ENCODE measurements around the gene FAM110A.
"Not testable (repeated sequence)": the region's sequence is repeated elsewhere in the genome, so short reads cannot be mapped to it uniquely, and the experiment has no call there.

Gene FAM110A

GRCh38 chr20:881783-882144 is 48.2 kb downstream of the FAM110A start:
- no peaks in the 10 kb centered on the region for H3K9me3 ChIP-seq (ENCODE audit: control insufficient read depth, insufficient read depth, low read length)
- no peak overlapping the region; the same call in 1 of the 2 replicates for H3K9ac ChIP-seq (ENCODE audit: low read depth, low read length)
- no peaks in the 10 kb centered on the region for H3K4me1 ChIP-seq (ENCODE audit: insufficient read depth, low read length)
- H3K36me3 ChIP-seq (ENCODE audit: insufficient read depth, low read length), result no peaks in the 10 kb centered on the region

GRCh38 chr20:884983-885952 is 51.8 kb downstream of the FAM110A start:
- Histone ChIP-seq H3K36me3 (ENCODE audit: insufficient read depth, low read length) (no peaks in the 10 kb centered on the region), H3K9ac (ENCODE audit: low read depth, low read length) (no peak overlapping the region), H3K4me1 (ENCODE audit: insufficient read depth, low read length) (no peaks in the 10 kb centered on the region), H3K9me3 (ENCODE audit: control insufficient read depth, insufficient read depth, low read length) (no peaks in the 10 kb centered on the region)

GRCh38 chr20:887137-887536 is 53.6 kb downstream of the FAM110A start:
- Histone ChIP-seq H3K4me1 (ENCODE audit: insufficient read depth, low read length) (no peaks in the 10 kb centered on the region), H3K36me3 (ENCODE audit: insufficient read depth, low read length) (no peaks in the 10 kb centered on the region), H3K9me3 (ENCODE audit: control insufficient read depth, insufficient read depth, low read length) (no peaks in the 10 kb centered on the region), H3K9ac (ENCODE audit: low read depth, low read length) (no peak overlapping the region)

GRCh38 chr20:888057-888456 is 54.5 kb downstream of the FAM110A start:
- Histone ChIP-seq H3K9ac (ENCODE audit: low read depth, low read length) (no peak overlapping the region), H3K36me3 (ENCODE audit: insufficient read depth, low read length) (no peaks in the 10 kb centered on the region), H3K4me1 (ENCODE audit: insufficient read depth, low read length) (no peaks in the 10 kb centered on the region), H3K9me3 (ENCODE audit: control insufficient read depth, insufficient read depth, low read length) (no peaks in the 10 kb centered on the region)

- no peak overlapping the region for H3K9ac ChIP-seq (ENCODE audit: low read depth, low read length)
- H3K4me1 ChIP-seq (ENCODE audit: insufficient read depth, low read length), result no peaks in the 10 kb centered on the region
- no peaks in the 10 kb centered on the region for H3K9me3 ChIP-seq (ENCODE audit: control insufficient read depth, insufficient read depth, low read length)
- H3K36me3 ChIP-seq (ENCODE audit: insufficient read depth, low read length), result no peaks in the 10 kb centered on the region
Observed at GRCh38 chr20:889106-889505, 55.6 kb downstream of the FAM110A start.

GRCh38 chr20:889932-890463 is 56.5 kb downstream of the FAM110A start:
- Histone ChIP-seq H3K4me1 (ENCODE audit: insufficient read depth, low read length) (no peaks in the 10 kb centered on the region), H3K36me3 (ENCODE audit: insufficient read depth, low read length) (no peaks in the 10 kb centered on the region), H3K9me3 (ENCODE audit: control insufficient read depth, insufficient read depth, low read length) (no peaks in the 10 kb centered on the region)

GRCh38 chr20:890666-891057 is 57.1 kb downstream of the FAM110A start:
- H3K9ac ChIP-seq (ENCODE audit: low read depth, low read length), result no peak overlapping the region

More at GRCh38 chr20:889932-890463, 56.5 kb downstream of the FAM110A start:
- no peak overlapping the region for H3K9ac ChIP-seq (ENCODE audit: low read depth, low read length)

GRCh38 chr20:891058-891705 is 57.7 kb downstream of the FAM110A start:
- no peak overlapping the region for H3K9ac ChIP-seq (ENCODE audit: low read depth, low read length)
- H3K36me3 ChIP-seq (ENCODE audit: insufficient read depth, low read length), result no peaks in the 10 kb centered on the region
- no peaks in the 10 kb centered on the region for H3K9me3 ChIP-seq (ENCODE audit: control insufficient read depth, insufficient read depth, low read length)
- no peaks in the 10 kb centered on the region for H3K4me1 ChIP-seq (ENCODE audit: insufficient read depth, low read length)

More at GRCh38 chr20:890666-891057, 57.1 kb downstream of the FAM110A start:
- Histone ChIP-seq H3K36me3 (ENCODE audit: insufficient read depth, low read length) (no peaks in the 10 kb centered on the region), H3K9me3 (ENCODE audit: control insufficient read depth, insufficient read depth, low read length) (no peaks in the 10 kb centered on the region), H3K4me1 (ENCODE audit: insufficient read depth, low read length) (no peaks in the 10 kb centered on the region)

GRCh38 chr20:891706-892080 is 58.2 kb downstream of the FAM110A start:
- no peaks in the 10 kb centered on the region for H3K36me3 ChIP-seq (ENCODE audit: insufficient read depth, low read length)
- no peaks in the 10 kb centered on the region for H3K4me1 ChIP-seq (ENCODE audit: insufficient read depth, low read length)
- H3K9ac ChIP-seq (ENCODE audit: low read depth, low read length), result no peak overlapping the region
- no peaks in the 10 kb centered on the region for H3K9me3 ChIP-seq (ENCODE audit: control insufficient read depth, insufficient read depth, low read length)

GRCh38 chr20:892371-892770 is 58.9 kb downstream of the FAM110A start:
- not testable (repeated sequence) for H3K4me1 ChIP-seq (ENCODE audit: insufficient read depth, low read length); H3K9me3 ChIP-seq (ENCODE audit: control insufficient read depth, insufficient read depth, low read length); H3K36me3 ChIP-seq (ENCODE audit: insufficient read depth, low read length); H3K9ac ChIP-seq (ENCODE audit: low read depth, low read length)
